IMR-90 (cell line): Measurements from ENCODE around the gene TNK2. TPM values are rescaled to one million over a fixed set of nuclear protein-coding genes. Genes with fewer than 3 reads are reported as not detected.
A peak's percentile ranks its signal among the peaks of the same experiment; 100 is the strongest.

Experiments used
- ATAC-seq: fragments of 200-7000 bp; cut with Tn5 transposase; 2 replicates; pipeline ENCODE4 v1.9.1; 2020; ENCODE audit warnings: low read depth, mild to moderate bottlenecking, moderate library complexity
- BruUV-seq: library from RNA; stranded (reverse); fragments of 400-500 nt; replicated peaks from 2 replicates; lab custom pipeline; 2021; lab: Mats Ljungman, UMichigan
- CTCF ChIA-PET: fragments of 300-600 bp; formaldehyde crosslinking; extraction: SDS; loops from one replicate; lab custom pipeline; 2021; ENCODE audit warnings: antibody characterized with exemption; lab: Yijun Ruan, JAX
- POLR2A ChIA-PET: fragments of 300-600 bp; sonication (Branson Sonifier 250); formaldehyde crosslinking; loops from one replicate; lab custom pipeline; 2022; ENCODE audit warnings: antibody characterized with exemption; ENCODE audit not compliant: unreplicated experiment; lab: Charles Lee
- DNase-seq: peaks from one replicate; pipeline ENCODE4 v3.0.0; 2013
- H2AFZ ChIP-seq: replicated peaks from 2 replicates; pipeline ENCODE3; 2013; ENCODE audit warnings: low read length, mild to moderate bottlenecking; ENCODE audit not compliant: poor library complexity
- H2AK5ac ChIP-seq: 2 replicates; pipeline ENCODE4 v1.6.1; 2013; ENCODE audit warnings: low read depth, low read length, inconsistent platforms
- H2AK9ac ChIP-seq: replicated peaks from 2 replicates; pipeline ENCODE3; 2013; ENCODE audit warnings: mild to moderate bottlenecking, low read depth, low read length, moderate library complexity; ENCODE audit not compliant: poor library complexity
- H2BK120ac ChIP-seq: 2 replicates; pipeline ENCODE4 v1.6.1; 2013; ENCODE audit warnings: low read depth, low read length, inconsistent platforms
- H2BK15ac ChIP-seq: 3 replicates; pipeline ENCODE4 v1.6.1; 2013; ENCODE audit warnings: low read depth, low read length, inconsistent platforms
- H2BK20ac ChIP-seq: 2 replicates; pipeline ENCODE4 v1.6.1; 2013; ENCODE audit warnings: low read depth, mild to moderate bottlenecking, inconsistent platforms, low read length, moderate library complexity
- H2BK5ac ChIP-seq: 2 replicates; pipeline ENCODE4 v1.6.1; 2013; ENCODE audit warnings: mild to moderate bottlenecking, low read depth, low read length, inconsistent platforms; ENCODE audit not compliant: poor library complexity, severe bottlenecking
- H3K14ac ChIP-seq: replicated peaks from 2 replicates; pipeline ENCODE4 v1.6.1; 2013; ENCODE audit warnings: low read depth, low read length, inconsistent platforms
- H3K18ac ChIP-seq: 2 replicates; pipeline ENCODE4 v1.6.1; 2013; ENCODE audit warnings: low read depth, low read length, control low read depth
- H3K23ac ChIP-seq: 2 replicates; pipeline ENCODE4 v1.6.1; 2013; ENCODE audit warnings: low read depth, low read length, inconsistent platforms
- H3K27ac ChIP-seq: 2 replicates; pipeline ENCODE4 v1.5.1; 2013; ENCODE audit warnings: mild to moderate bottlenecking, control low read depth, low read length; ENCODE audit not compliant: insufficient read depth
- H3K27me3 ChIP-seq: 2 replicates; pipeline ENCODE4 v1.6.1; 2013; ENCODE audit warnings: low read length; ENCODE audit not compliant: control insufficient read depth, insufficient read depth
- H3K36me3 ChIP-seq: 2 replicates; pipeline ENCODE4 v1.6.1; 2013; ENCODE audit warnings: low read length, mixed read lengths; ENCODE audit not compliant: control insufficient read depth, insufficient read depth
- H3K4ac ChIP-seq: 2 replicates; pipeline ENCODE4 v1.6.1; 2013; ENCODE audit warnings: low read depth, low read length, inconsistent platforms
- H3K4me1 ChIP-seq: 2 replicates; pipeline ENCODE4 v1.6.1; 2013; ENCODE audit warnings: low read length, mixed read lengths; ENCODE audit not compliant: control insufficient read depth, insufficient read depth
- H3K4me2 ChIP-seq: 2 replicates; pipeline ENCODE4 v1.6.1; 2013; ENCODE audit warnings: low read depth, mild to moderate bottlenecking, control low read depth, low read length, moderate library complexity
- H3K4me3 ChIP-seq: 2 replicates; pipeline ENCODE4 v1.5.1; 2013; ENCODE audit warnings: low read depth, mild to moderate bottlenecking, control low read depth, low read length, moderate library complexity; ENCODE audit not compliant: insufficient read depth
- H3K56ac ChIP-seq: 2 replicates; pipeline ENCODE4 v1.6.1; 2013; ENCODE audit warnings: low read length, inconsistent platforms; ENCODE audit not compliant: insufficient read depth; ENCODE audit errors: extremely low read depth
- H3K79me1 ChIP-seq, 2 experiments: 2 replicates each; pipeline ENCODE4 v1.6.1; 2013; ENCODE audit warnings: low read length in 2 of 2, inconsistent platforms in 1 of 2, low read depth in 1 of 2
- H3K9ac ChIP-seq: 2 replicates; pipeline ENCODE4 v1.6.1; 2013; ENCODE audit warnings: low read depth, low read length, control low read depth
- H3K9me1 ChIP-seq: 2 replicates; pipeline ENCODE4 v1.6.1; 2013; ENCODE audit warnings: low read length, inconsistent platforms; ENCODE audit not compliant: insufficient read depth
- H3K9me3 ChIP-seq: 2 replicates; pipeline ENCODE4 v1.6.1; 2013; ENCODE audit warnings: low read length; ENCODE audit not compliant: control insufficient read depth, insufficient read depth
- H4K20me1 ChIP-seq: 2 replicates; pipeline ENCODE4 v1.6.1; 2013; ENCODE audit warnings: low read length, inconsistent platforms; ENCODE audit not compliant: insufficient read depth
- H4K5ac ChIP-seq: 2 replicates; pipeline ENCODE4 v1.6.1; 2013; ENCODE audit warnings: mild to moderate bottlenecking, low read depth, low read length, control low read depth
- H4K8ac ChIP-seq, 2 experiments: 2 replicates each; pipeline ENCODE4 v1.6.1; 2013; ENCODE audit warnings: low read depth in 2 of 2, low read length in 2 of 2, control low read depth in 1 of 2, inconsistent platforms in 1 of 2
- H4K91ac ChIP-seq: 2 replicates; pipeline ENCODE4 v1.6.1; 2013; ENCODE audit warnings: low read depth, low read length, inconsistent platforms; ENCODE audit not compliant: insufficient read depth
- CEBPB ChIP-seq: IDR thresholded peaks from 2 replicates; pipeline ENCODE4 v1.6.1; 2012; ENCODE audit warnings: low read depth, low read length, improper control_type of control experiment
- CHD1 ChIP-seq: IDR thresholded peaks from 2 replicates; pipeline ENCODE4 v1.6.1; 2012; ENCODE audit warnings: low read depth, low read length, improper control_type of control experiment
- FOS ChIP-seq: fragments of 150-350 bp; IDR thresholded peaks from 2 replicates; pipeline ENCODE4 v1.6.1; 2016; ENCODE audit warnings: low read depth, low read length
- MAFK ChIP-seq: IDR thresholded peaks from 2 replicates; pipeline ENCODE4 v1.6.1; 2012; ENCODE audit warnings: low read depth, low read length, improper control_type of control experiment
- MAZ ChIP-seq: IDR thresholded peaks from 2 replicates; pipeline ENCODE4 v1.6.1; 2012; ENCODE audit warnings: low read depth, mild to moderate bottlenecking, low read length, improper control_type of control experiment, moderate library complexity, borderline replicate concordance
- MXI1 ChIP-seq: IDR thresholded peaks from 2 replicates; pipeline ENCODE4 v1.6.1; 2012; ENCODE audit warnings: low read depth, mild to moderate bottlenecking, low read length, moderate library complexity, borderline replicate concordance
- NFE2L2 ChIP-seq: fragments of 150-350 bp; IDR thresholded peaks from 2 replicates; pipeline ENCODE4 v1.6.1; 2016; ENCODE audit warnings: low read depth, mild to moderate bottlenecking, low read length
- POLR2A ChIP-seq: IDR thresholded peaks from 2 replicates; pipeline ENCODE4 v1.6.1; 2012; ENCODE audit warnings: mild to moderate bottlenecking, low read depth, low read length
- RCOR1 ChIP-seq: IDR thresholded peaks from 2 replicates; pipeline ENCODE4 v1.6.1; 2012; ENCODE audit warnings: mild to moderate bottlenecking, low read length, improper control_type of control experiment; ENCODE audit not compliant: insufficient replicate concordance
- RFX5 ChIP-seq: IDR thresholded peaks from 2 replicates; pipeline ENCODE4 v1.8.0; 2012; ENCODE audit warnings: low read depth, mild to moderate bottlenecking, low read length, moderate library complexity
- SMC3 ChIP-seq: fragments of 150-350 bp; IDR thresholded peaks from 2 replicates; pipeline ENCODE4 v1.6.1; 2016; ENCODE audit warnings: low read depth, mild to moderate bottlenecking, antibody characterized with exemption, low read length, moderate library complexity
- WGBS, 2 experiments: methylation state at CpG; one replicate each; pipeline versions ENCODE4 v1.1.5 to v1.1.7; 2013; ENCODE audit warnings: missing lambda C conversion rate in 2 of 2; ENCODE audit not compliant: insufficient read length in 1 of 2; ENCODE audit errors: extremely low coverage in 2 of 2; 5-methylcytosine and 5-hydroxymethylcytosine counted together
- dilution Hi-C: fragments of 300-500 bp; cut with HindIII; formaldehyde crosslinking; loops from one replicate; pipeline ENCODE4 v1.14.3; 2018; ENCODE audit warnings: low sequenced_read_pairs; ENCODE audit not compliant: unreplicated experiment
- in situ Hi-C: fragments of 300-500 bp; cut with MboI; formaldehyde crosslinking; loops from 3 replicates; pipeline ENCODE4 v1.14.3; 2019; ENCODE audit warnings: low sequenced_read_pairs, inconsistent platforms, mixed read lengths
- intact Hi-C: fragments of 100-400 bp; cut with micrococcal nuclease; formaldehyde crosslinking; loops from 2 replicates; pipeline ENCODE4 v1.10.0; 2022
- polyA plus RNA-seq, 3 experiments: library from polyadenylated mRNA; depleted of rRNA; stranded (reverse); fragments of >200 nt; gene quantifications; 2 replicates each; pipeline ENCODE4 v1.2.3, GENCODE V29; 2012; ENCODE audit warnings: low replicate concordance in 1 of 3
- total RNA-seq: library from RNA; depleted of rRNA; stranded (reverse); fragments of >200 nt; gene quantifications from 2 replicates; pipeline ENCODE4 v1.2.3, GENCODE V29; 2012
- TF ChIP-seq, protein P1 (sequence below): fragments of 150-350 bp; IDR thresholded peaks from 2 replicates; pipeline ENCODE4 v1.6.1; 2016; ENCODE audit warnings: low read depth, mild to moderate bottlenecking, low read length, moderate library complexity, borderline replicate concordance
- TF ChIP-seq, protein P2 (sequence below): conservative IDR thresholded peaks from 2 replicates; pipeline ENCODE4 v1.5.1; 2012; ENCODE audit warnings: mild to moderate bottlenecking, low read depth, low read length, improper control_type of control experiment

Gene TNK2
- total and polyA plus RNA-seq, 2 of the 4 experiments (the other 2 are of a cell fraction): 2.2 to 13.8 TPM

DNA sequence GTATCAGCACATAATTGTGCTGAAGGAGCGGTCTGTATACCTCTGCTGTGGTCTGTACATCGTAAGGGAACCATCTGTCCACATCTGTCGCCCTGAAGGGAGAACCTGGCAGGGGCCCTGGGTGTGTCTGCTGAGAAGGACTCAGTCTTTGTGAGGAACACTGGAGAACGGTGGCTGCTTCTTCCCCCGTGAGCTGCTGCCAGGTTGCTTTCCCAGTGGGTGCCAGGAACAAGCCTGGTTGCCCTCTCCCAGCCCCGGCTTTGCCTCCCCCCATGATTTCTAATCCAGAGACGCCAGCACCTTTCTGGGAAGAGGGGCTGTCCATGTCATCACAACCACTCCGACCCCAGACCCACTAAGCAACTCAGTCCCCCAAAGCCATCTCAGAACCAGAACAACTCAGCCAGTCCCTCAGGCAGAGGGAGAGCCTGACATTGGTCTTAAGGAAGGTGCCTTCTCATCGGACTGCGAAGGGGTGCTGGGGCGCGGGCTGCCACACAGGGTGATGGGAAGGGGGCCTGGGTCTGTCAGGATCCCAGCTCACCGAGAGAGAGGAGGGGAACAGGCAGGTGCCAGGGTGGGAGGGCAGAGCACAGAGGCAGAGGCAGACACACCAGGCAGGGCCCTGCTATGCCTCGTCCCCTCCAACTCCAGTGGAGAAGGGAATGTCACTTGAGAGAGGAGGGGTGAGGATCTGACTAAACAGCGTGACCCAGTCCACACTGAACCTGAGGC is 8.5 kb downstream of the TNK2 start (continued):
- TF ChIP-seq POLR2A (no peak), RCOR1 (no peak)

DNA sequence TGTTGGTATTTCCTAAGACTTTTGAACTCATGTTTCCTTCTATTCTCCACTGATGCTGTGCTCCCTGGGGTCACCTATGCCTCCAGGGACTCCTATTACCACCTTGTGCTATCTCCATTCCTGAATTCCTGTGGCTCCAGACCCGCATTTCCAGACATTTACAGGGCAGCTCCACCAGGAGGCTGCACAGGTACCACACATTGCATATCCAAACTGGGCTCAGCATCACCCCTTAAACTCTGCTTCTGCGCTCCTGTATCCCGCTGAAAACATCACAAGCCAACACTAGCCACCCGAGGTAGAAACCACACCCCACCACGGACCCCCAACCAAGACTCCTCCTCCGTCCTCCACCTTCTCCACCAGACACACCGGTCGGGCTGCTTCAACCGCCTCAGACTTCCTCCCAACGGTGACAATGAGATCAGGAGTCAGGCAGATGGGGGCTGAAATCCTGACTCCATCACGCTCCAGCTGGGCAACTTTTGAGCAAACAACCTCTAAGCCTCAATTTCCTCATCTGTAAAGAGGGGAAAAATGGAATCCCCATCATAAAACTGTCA is 10.4 kb downstream of the TNK2 start:
- no peak overlapping the region for H2BK20ac ChIP-seq
- H3K4me2 ChIP-seq: no peak overlapping the region
- 0 out of 2 replicates have a peak overlapping the region, but pooled peaks have one; percentile 35 for H3K4ac ChIP-seq
- H3K18ac ChIP-seq: no peak overlapping the region
- no peaks in the 10 kb centered on the region for H3K27me3 ChIP-seq
- no peak overlapping the region for H3K27ac ChIP-seq
- WGBS, 2 experiments: 100% methylated on average over 1 of the region's 11 CpGs; no CpG with 5 or more reads in 1 of the 2 experiments
- H2AK9ac ChIP-seq: peak overlapping the region; percentile 62
- no peak overlapping the region for H2BK15ac ChIP-seq
- H3K23ac ChIP-seq: no peak overlapping the region
- no peak for ATAC-seq
- dilution Hi-C loops: no loop called here
- 0 out of 2 replicates have a peak overlapping the region, but pooled peaks have one; percentile 38 for H4K91ac ChIP-seq
- H2BK120ac ChIP-seq: no peak overlapping the region; the same call in 1 of the 2 replicates
- no peak overlapping the region for H3K56ac ChIP-seq
- peak overlapping the region; percentile 39 for H2AFZ ChIP-seq
- H4K5ac ChIP-seq: no peak overlapping the region
- ChIA-PET POLR2A (no interaction called here), CTCF (interaction anchor here (1.3 kb wide), 1 partner anchor 35 kb away, joined by 3 read pairs; no protein-coding TSS in a partner anchor)
- peak overlapping the region; percentile 82 for H2AK5ac ChIP-seq
- no peaks in the 10 kb centered on the region for H3K9me3 ChIP-seq
- BruUV-seq: no TSS peak
- H3K4me1 ChIP-seq: peaks cover 29% of the 10 kb centered on the region
- H3K36me3 ChIP-seq: no peaks in the 10 kb centered on the region
- H3K9ac ChIP-seq: no peak overlapping the region
- H4K8ac ChIP-seq: peak overlapping the region in 1 of 2 experiments; percentile 10; a peak in 2 of 4 replicates
- peaks cover 9% of the 10 kb centered on the region; the same call in 1 of the 2 replicates for H4K20me1 ChIP-seq
- H3K14ac ChIP-seq: peak overlapping the region; percentile 62
- no peak overlapping the region for H2BK5ac ChIP-seq
- intact Hi-C loops: loop anchor here (2.0 kb wide), 1 partner anchor 17 kb away; no protein-coding TSS in a partner anchor
- H3K79me1 ChIP-seq: peaks cover 12 to 52% of the 10 kb centered on the region in 2 experiments; a peak in 3 of 4 replicates
- in situ Hi-C loops: loop anchor here (5.0 kb wide), 1 partner anchor 36 kb away; no protein-coding TSS in a partner anchor
- peaks cover 15% of the 10 kb centered on the region for H3K9me1 ChIP-seq
- no peak overlapping the region for H3K4me3 ChIP-seq
- no peak for DNase-seq
- TF ChIP-seq MAFK (no peak), NFE2L2 (no peak), CEBPB (no peak), FOS (no peak), POLR2A (no peak), MXI1 (no peak), RFX5 (no peak), CHD1 (no peak), MAZ (no peak), SMC3 (no peak)
- TF ChIP-seq, protein P1, sequence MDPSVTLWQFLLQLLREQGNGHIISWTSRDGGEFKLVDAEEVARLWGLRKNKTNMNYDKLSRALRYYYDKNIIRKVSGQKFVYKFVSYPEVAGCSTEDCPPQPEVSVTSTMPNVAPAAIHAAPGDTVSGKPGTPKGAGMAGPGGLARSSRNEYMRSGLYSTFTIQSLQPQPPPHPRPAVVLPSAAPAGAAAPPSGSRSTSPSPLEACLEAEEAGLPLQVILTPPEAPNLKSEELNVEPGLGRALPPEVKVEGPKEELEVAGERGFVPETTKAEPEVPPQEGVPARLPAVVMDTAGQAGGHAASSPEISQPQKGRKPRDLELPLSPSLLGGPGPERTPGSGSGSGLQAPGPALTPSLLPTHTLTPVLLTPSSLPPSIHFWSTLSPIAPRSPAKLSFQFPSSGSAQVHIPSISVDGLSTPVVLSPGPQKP: no peak
- TF ChIP-seq, protein P2, sequence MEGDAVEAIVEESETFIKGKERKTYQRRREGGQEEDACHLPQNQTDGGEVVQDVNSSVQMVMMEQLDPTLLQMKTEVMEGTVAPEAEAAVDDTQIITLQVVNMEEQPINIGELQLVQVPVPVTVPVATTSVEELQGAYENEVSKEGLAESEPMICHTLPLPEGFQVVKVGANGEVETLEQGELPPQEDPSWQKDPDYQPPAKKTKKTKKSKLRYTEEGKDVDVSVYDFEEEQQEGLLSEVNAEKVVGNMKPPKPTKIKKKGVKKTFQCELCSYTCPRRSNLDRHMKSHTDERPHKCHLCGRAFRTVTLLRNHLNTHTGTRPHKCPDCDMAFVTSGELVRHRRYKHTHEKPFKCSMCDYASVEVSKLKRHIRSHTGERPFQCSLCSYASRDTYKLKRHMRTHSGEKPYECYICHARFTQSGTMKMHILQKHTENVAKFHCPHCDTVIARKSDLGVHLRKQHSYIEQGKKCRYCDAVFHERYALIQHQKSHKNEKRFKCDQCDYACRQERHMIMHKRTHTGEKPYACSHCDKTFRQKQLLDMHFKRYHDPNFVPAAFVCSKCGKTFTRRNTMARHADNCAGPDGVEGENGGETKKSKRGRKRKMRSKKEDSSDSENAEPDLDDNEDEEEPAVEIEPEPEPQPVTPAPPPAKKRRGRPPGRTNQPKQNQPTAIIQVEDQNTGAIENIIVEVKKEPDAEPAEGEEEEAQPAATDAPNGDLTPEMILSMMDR: no peak
